Stimulated activated CD4-positive, alpha-beta T cell treated with anti-CD3 and anti-CD28 coated beads, Interleukin-12 subunit alpha, Interleukin-12 subunit beta, amount 100 ng/mL, for 48 hours (primary cell): ENCODE data around the gene RPS15A.

ENCODE experiments used
- DNase-seq, 3 donors: peaks; one replicate each; pipeline ENCODE4 v3.0.0-alpha.2; 2020; ENCODE audit warnings: low read depth in 2 of 3, low spot score in 1 of 3

The RPS15A gene

DNA sequence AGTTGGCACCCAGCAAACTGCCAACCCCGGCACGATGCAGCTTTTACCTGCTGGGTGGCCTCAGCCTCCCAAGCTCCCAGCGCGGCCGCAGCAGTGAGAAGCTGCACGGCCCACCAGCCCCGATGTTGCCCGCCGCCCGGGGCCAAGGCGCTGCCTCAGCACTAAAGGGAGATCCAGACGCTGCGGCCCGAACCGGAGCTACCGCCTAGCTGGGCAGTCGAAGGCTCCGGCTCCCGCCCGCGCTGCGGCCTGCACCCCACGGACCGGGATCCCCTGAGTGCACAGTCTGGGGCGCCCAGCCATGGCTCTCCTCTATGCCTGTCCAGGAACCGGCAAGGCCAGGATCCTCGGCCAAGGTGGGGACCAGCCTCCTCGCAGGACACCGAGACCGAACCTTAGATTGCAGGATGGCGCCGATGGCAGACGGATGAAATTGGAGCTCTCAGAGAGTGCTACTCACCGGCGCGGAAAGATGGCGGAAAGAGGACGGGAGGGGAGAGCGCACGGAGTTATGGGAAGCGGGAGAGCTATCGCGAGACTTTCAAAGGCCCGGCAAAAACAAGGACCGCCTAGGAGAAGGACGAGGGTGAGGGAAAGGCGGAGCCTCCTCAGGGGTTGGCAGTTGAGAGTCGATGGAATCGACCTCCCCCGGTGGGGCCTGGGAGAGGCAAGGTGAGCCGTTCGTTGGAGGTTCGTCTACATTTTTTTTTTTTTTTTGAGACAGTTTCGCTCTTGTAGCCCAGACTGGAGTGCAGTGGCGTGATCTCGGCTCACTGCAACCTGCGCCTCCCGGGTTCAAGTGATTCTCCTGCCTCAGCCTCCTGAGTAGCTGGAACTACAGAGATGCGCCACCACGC is at the start of gene RPS15A:
RPS15A (minus strand) TSS at position 485 of the 857 bp plus-strand sequence. CDS start 1,221 bp downstream, outside the sequence.
- peak; percentile 86 to 91 (median 87) for DNase-seq

DNA sequence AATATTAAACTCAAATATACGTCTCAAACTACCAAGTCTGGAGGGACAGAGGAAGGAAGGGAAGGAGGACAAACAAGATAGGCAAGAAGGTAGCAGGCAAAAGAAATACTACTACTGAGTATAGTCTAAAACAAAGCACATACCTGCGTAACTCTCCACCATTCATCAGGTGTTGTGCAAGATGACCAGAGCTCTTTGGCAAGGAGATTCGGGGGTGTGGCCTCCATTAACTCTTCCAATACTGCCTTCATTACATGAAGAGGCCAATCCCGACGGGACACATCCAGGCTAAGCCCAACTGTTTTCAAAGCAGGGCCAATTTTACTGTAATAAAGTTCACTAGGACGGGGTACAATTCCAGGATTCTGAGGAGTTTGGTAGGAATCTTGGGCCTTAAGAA is 49.4 kb upstream of the RPS15A start:
- DNase-seq = no peak

GRCh38 chr16:18836702-18837101 is 46.6 kb upstream of the RPS15A start:
- DNase-seq = no peak

DNA sequence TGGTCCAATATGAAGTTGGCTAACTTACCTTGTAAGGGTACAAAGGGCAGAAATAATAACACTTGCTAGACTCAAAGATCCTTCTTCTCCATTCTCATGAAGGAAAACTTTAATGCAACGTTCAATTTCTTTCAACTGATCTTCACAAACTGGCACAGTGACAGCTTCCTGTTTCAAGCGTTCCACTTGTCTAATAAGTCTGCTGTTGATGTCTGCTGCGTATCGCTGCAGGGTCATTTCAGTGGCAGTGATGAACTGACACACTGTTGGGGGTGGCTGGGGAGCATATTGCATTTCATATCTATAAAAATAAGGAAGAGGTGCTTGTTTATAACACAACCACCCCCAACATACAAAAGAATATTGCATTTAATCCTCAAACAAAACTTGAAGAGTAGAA is 44.7 kb upstream of the RPS15A start:
- no peak for DNase-seq

- DNase-seq = no peak
Measured at GRCh38 chr16:18833707-18834505, 43.8 kb upstream of the RPS15A start.

DNA sequence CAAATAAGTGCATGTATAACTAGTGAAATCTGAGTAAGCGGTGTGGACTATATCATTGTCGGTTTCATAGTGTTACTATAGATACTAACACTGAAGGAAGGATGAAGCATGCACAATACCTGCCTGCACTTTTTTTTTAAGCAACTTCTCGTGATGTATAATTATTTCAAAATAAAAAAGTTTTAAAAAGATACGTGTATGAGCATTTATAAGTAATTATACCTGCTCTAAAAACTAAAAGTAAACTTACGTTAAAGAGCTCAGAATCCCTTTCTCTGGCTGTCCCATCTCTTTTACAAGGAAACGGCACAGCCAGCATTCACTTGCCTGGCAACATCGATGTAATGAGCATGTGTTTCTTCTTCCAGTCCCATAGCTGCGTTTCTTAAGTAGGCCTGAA is 42.5 kb upstream of the RPS15A start:
- DNase-seq = no peak

GRCh38 chr16:18832006-18832405 is 41.9 kb upstream of the RPS15A start:
- DNase-seq = no peak

- DNase-seq = no peak
Measured at GRCh38 chr16:18829251-18829650, 39.1 kb upstream of the RPS15A start.

GRCh38 chr16:18827890-18828289 is 37.8 kb upstream of the RPS15A start:
- DNase-seq = no peak

- no peak for DNase-seq
Measured at GRCh38 chr16:18816286-18816685, 26.2 kb upstream of the RPS15A start.

GRCh38 chr16:18811925-18812324 is 21.8 kb upstream of the RPS15A start:
- no peak for DNase-seq

DNA sequence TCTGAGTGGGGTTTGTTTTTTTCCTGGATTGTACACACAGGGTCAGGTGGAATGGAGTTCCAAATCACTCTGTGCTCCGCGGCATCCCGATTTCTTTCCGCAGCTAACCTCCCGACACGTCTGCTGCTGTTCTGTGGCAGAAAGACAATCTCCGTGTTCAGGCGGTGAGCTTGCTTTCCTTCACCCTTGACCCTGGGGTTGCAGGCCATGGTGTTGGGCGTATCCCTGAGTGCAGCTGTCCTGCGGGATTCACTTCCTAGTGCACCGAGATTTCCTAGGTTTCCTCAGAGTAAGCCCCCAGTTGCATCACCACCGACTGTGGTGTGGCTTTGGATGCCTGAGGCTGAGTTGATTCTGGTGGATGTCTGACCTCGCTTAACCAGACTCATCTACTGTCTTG is 19.0 kb upstream of the RPS15A start:
- no peak for DNase-seq

DNA sequence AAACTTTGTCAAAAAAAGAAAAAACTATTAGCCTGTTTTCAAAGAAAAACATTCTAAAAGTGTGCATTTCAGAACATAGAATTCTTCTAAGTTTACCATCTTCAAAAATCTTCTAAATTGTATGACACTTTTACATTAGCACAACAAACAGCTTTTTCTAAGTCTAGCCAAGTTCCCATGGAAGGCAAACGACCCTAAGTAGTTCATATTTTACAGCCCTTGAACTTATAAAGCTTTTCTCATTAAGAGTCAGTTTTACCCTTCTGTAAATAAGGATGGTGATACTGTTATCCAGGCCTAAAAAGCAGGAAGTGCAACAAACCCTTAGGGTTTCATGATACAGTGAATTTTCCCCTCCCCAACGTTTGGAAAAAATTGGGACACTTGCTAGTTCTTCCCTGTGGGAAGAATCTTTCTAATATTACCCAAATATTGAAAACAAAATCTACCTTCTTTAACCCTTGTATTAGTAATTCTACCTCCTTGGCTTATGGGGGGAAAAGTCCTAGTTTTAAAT is 15.2 kb upstream of the RPS15A start:
- DNase-seq = no peak

DNA sequence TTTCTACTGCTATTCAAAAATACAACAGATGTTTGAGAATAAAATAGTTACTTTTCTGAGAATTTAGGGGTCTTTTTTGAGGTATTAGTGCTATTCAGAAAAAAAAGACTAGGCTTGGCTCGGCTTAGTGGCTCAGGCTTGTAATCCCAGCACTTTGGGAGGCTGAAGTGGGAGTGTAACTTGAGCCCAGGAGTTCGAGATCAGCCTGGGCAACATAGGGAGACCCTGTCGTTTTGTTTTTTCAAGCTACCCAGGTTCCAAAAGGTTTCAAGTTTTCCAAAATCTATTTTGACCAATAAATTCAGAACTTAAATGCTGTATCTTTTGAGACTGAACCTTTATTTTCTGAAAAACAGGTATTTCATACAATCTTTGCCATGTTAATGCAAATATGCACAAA is 14.4 kb upstream of the RPS15A start:
- no peak for DNase-seq

DNA sequence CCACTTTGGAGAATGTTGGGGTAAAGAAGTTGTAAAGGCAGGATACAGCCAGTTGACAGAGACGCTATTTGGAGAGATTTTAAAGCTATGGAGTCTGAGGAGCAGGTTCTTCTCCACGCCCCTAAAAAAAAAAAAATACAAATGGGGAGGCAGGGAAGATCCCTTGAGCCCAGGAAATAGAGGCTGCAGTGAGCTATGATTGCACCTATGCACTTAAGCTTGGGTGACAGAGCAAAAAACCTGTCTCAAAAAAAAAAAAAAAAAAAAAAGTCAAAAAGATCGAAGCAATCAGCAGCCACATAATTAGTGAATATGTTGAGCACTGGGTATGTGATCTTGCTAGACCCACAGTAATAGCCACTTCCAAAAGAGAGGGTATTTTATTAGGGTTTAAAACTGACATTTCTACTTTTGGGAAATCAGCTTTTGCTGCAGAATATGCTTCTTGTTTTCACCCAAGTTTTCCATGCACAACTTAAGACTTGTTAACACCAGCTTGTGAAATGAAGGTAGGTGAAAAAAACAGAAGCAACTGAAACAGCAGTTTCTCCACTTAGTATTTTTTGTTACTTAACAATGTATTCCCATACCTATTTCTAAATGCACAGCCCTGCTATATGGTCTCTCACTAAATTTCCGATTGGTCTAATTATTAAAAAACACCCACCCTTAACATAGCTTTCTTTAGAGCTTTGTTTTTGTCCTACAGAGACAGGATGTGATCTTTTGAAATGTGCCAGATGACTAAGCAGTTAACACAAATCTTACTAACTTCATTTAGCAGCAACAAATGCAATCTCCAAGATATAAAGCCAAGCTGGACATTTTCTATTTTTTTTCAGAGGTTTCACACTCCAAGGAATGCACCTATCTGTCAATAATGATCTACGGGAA is 13.7 kb upstream of the RPS15A start:
- DNase-seq = no peak

GRCh38 chr16:18802767-18803343 is 12.7 kb upstream of the RPS15A start:
- DNase-seq = no peak

DNA sequence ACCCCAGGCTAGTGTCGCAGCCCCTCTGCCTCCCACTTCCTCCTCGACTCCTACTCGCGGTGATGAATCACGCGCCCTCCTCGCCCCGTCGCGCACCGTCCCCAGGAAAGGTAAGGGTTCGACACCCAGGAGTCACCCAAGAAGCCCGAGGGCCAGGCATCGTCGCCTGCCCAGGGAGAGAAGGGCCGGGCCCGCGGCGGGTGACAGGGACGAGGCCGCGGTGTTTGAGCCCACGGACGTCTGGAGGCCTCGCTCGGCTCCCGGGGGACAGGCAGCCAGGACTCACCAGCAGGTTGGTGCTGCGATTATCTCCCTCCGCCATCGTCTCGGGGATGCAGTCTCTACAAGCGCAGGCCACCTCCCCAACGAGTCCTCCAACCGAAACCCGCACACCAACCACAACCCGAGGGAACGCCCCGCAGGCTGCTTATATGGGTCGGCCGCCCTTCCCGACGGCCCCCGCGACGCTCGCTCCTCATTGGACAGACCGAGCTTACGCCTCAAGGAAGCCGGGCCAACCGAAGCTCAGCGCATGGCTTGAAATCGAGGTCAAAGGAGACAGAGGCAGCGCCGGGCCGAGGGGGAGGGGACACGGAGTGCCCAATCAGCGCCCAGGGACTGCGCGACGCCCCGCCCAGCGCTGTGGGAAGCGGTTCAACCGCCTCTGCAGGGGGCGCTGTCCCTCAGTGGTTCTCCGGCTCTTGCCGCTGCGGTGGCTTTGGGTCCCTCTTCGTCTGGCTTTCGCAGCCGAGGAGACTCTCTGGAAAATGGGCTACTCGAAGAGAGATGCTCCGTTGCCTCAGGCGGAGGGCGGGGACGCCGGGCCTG is 11.2 kb upstream of the RPS15A start, which contains the start of gene ARL6IP1:
ARL6IP1 (minus strand) TSS at position 405 of the 828 bp plus-strand sequence; CDS start at position 322, 83 bp downstream.
- peak; percentile 94 to 99 (median 98) for DNase-seq

DNA sequence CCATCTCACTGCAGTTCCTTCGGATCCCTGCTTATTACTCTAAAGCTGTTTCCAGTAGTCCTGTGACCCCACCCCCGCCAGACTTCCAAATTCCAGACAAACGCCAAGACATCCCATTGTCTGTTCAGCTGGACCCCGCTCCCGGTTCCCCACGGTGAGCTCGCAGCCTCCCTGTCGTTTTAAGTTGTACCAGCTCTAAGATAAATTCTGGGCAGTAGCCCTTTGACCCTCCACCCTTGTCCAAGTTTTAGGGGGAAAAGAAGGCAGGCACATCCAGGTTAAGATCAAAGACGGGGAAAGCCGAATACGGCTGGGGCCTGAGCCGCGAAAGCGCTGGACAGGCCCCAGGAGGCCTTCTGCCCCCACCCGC is 10.6 kb upstream of the RPS15A start:
- DNase-seq = no peak

DNA sequence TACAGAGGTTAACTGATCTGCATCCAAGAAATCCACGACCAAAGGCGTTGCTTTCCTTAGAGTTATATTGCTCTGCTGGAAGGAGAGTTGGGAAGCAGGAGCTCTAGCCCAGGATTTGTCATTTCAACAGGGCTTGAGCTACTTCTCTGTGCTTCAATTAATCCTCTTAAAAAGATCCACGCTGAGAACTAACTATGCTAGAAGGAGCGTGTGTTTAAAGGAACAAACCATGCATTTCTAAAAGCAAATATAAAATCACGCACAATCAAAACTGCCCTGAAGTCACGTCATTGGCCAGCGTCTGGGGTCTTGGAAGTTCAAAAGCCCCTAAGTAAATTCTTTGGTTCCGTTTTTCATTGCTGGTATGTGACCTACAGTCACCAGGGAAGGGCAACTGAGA is 10.2 kb upstream of the RPS15A start:
- no peak for DNase-seq

DNA sequence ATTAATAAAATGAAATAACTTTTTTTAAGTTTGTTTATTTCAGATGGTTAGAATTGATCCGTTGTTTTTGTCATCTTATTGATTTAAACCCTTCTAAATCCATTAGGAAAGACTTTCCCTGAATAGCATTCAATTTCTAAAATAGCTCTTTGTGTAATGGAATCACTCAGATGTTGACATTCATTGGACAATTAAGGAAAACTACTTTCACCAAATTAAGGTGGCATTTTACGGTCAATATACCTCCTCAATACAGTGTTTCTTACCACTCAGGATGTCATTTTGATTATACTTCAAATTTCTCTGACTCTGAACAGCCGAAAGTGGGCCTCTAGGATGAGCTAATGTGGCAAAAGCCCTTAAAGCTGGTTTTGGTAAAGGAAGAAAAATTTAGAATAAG is 9.4 kb upstream of the RPS15A start:
- DNase-seq = no peak
